GM19239 (cell line): ENCODE results near the gene EPHB1.

Source experiments
- DNase-seq: peaks from one replicate; pipeline ENCODE4 v3.0.0; 2011; ENCODE audit warnings: low spot score; ENCODE audit not compliant: insufficient read length
- FAIRE-seq: peaks from 2 replicates; lab custom pipeline; 2011; peaks lifted over from hg19 to GRCh38; lab: Jason Lieb, UNC

Gene EPHB1

DNA sequence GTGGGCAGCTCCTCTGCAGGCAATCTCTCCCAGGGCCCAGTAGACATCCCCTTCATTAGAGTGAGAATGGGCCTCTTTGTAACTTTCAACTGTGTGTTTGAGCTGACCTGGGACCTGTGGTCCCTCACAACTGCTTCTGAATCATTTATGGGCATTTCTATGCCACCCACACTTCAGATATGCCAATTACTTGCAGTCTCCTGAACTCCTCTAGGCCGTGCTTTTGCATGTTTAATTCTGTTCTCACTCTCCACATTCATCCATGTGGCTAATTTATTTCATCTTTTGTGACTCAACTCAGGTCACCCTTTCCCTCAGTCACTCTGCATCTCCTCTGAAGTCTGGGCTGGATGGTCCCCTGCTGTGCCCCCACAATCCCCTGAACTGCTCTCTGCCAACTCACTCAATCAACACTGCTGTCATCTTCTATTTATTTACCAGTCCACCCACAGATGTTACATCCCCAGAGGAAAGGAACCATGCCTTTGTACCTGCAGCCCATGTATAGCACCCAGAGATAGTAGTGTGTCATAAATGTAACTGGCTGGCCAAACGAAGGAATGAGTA, 364.7 kb downstream of the EPHB1 start:
- FAIRE-seq = no peak

DNA sequence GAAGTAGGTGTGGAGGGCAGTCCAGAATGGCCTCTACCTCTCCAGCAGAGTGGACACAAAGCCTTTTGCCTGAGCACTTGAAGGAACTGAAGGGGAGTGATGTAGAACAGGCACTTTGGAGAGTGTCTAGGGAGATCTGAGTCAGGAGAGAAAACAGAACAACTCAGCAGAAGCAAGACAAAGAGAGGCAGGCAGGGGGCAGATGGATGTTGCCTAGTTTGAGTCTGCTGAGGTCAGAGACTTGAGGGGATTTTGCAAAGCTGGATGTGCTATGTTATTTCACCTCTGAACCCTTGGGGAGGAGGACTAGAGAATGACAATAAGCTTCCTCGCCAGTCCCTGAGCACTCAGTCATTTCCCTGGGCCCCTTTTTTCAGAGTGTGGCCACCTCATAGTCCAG, 366.4 kb downstream of the EPHB1 start:
- DNase-seq (no peak), FAIRE-seq (no peak)

More for the DNA sequence above, 364.7 kb downstream of the EPHB1 start:
- DNase-seq = no peak

DNA sequence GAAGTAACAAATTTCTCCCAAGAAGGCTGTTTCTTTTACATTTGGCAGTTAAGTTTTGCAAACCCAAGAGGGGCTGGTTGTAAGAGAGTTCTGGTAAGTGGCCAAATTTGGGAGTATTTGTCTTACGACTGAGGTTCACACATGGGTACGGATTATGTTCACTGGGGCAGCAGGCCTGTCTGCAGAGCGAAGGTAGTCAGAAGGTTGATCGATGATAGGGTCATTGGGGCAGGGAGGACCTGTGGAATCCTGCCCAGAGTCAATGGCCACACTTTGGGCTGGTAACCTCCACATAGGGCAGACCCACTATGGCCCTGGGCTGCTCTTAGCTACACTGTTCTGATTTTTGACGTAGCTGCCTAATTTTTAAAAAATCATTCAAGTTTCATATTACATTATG, 368.6 kb downstream of the EPHB1 start:
- no peak for DNase-seq
- FAIRE-seq = no peak

DNA sequence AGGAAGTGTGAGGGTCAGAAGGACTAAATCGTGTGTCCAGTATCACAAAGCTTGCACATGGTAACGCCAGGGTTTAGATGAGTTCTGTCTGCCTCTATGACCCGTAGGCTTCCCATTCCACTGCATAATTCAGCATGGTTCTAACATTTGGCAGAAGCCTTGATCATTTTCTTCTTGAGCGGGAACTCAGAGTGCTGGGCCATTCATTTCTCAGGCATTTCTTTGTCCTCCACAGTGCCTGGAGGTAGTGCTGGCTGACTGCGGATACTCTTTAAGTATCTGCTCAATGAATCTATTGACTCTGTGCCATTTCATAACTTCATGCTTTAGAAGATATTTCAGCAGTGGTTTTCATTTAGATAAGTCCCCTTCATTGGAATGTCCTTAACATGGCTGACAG, 370.2 kb downstream of the EPHB1 start:
- FAIRE-seq = no peak

DNA sequence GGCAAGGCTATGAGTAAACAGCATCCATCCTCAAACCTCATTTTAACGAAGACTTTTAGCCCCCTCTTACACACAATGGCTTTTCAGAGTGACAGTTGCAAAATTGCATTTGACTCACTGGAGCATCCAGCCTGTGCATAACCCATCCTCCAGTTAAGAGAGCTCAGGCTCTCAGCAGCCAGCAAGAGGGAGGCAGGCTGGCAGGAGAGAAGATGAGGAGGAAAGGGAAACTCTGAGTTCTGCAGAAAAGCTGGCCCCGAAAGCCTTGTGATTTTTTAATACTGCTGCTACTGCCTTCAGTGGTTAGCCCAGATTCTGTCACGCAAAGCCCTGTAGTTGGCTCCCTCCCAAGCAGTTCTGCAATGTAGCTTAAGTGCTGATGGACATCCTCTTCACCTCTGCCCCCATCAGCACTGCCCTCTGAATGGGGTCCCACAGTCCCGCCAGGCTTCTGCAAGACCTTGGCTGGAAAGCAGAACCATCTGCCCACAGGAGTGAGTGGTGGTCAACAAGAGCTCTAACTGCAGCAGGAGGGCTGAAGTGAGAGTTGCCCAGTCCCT, 371.3 kb downstream of the EPHB1 start:
- DNase-seq = no peak
- no peak for FAIRE-seq

More for the DNA sequence above, 370.2 kb downstream of the EPHB1 start:
- DNase-seq = no peak

DNA sequence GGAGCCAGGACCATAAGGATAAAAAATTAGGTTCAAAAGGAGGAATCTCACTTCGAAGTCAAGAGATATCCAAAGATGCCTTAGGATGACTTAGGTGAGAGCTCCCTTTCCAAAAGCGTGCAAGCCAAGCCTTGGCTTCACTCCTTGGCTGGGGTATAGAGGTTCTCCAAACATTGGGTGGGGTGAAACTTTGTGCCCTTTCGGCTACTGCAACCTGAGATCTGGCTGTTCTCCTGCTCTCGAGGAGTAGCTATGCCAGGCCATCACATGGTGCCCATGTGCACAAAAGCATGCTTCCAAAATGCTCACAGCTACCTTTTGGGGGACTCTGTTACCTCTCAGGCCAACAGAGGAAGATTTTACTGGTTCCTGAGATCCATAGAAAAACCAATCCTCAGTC, 373.8 kb downstream of the EPHB1 start:
- DNase-seq = no peak
- no peak for FAIRE-seq

DNA sequence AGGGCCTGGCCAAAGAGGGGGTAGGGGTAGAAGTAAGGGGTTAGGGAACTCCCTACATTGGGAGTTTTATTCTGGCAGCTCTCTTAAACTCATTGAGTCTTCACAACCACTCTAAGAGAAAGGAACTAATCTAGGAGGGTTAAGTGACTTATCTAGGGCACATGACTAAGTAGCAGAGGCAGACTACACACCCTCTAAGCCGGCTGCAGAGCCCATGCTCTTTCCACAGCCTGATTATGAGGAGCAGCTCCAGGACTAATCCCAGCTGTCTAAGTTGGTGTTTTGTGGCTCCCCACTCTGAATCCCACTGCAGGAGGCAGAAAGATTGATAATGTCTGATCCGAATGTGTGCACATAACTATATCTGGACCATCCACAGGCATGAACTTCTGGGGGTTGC, 374.6 kb downstream of the EPHB1 start:
- DNase-seq = no peak
- FAIRE-seq = no peak

DNA sequence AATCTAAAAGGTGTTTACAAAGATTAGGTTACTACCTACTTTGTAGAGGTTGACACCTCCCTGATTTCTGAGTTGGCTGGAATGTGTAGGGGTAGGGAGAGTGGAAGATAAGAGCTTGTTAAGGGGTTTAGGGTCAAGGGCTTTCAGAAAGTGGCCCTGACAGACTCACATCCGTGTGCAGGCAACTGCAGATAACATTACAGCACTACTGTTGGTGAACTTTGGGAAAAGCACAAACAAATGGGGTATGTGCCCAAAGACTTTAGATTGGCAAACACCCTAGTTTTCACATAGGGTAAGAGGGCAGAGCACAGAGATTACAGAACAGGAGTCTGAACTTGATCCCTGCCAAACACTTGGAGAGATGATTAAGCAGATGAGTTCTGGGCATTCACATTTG, 375.7 kb downstream of the EPHB1 start:
- DNase-seq = no peak
- no peak for FAIRE-seq

DNA sequence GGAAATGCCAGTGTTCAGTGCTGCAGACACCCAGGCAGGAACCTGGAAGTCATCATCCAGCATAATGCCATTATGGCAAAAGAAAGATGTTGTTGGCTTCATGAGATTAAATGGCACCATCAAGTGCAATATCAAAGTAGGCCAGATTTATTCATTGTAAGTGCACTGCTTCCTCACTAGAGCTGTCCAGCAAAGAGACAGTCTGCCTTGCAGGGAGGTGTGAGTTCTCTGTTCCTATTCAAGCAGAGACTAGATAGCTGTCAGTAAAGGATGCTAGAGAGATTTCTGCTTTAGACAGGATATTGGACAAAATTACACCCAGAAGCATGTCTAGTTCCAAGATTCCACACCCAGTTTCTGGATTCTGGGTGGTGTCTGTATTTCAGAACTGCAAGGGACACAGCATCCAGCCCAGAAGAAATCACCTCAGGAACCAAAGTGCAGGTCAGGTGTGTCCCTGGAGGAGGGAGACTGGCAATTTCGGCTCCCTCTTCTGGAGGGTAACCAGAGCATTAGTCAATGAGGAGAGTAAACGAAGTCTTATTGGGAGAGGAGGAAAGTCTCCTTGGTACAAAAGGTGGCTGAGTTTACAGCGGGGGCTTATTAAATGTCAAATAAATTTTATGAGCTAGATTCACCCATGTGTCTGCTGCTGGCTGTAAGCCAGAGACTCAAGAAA, 377.3 kb downstream of the EPHB1 start:
- FAIRE-seq (no peak), DNase-seq (no peak)

DNA sequence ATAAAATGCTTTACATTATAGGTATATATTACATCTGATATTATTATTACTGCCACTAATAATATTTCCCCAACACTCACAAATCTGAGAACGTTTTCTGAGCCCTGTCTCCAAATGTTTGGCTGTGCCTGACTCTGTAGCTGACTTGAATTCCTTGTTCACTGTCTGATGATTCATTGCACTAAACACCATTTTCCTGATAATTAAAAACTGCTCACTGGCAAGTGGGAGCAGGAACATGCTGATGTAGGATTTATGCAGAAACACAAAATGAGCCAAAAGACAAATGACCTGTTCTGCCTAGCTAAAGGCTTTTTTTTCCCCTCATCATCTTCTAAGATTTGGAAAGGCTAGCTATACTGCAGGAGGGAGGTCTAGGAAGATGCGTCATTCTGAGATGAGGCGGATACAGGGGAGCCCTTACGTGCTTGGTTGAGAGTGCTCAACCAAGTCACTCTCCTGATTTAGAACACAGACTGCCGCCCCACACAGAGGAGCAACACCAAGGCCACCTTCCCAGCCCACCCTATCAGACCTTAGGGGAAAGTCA, 380.7 kb downstream of the EPHB1 start:
- DNase-seq = no peak
- FAIRE-seq = no peak

DNA sequence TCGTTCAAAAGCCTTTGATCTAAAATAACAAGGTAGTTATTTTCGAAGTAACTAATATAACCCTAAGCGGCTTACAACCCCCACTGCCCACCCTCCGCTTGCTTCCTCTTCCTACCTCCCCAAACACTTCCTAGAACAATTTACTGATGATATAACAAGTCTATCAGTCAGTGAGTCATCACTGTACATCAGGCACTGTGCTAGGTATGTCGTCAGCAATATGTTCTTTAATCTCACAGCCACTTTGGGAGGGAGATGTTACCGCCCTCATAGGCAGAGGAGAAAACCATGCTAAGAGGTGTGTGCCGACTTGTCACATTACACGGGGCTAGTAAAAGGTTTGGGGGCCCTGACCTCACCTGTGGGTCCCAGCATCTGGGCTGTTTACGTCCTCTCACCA, 381.8 kb downstream of the EPHB1 start:
- FAIRE-seq = no peak

DNA sequence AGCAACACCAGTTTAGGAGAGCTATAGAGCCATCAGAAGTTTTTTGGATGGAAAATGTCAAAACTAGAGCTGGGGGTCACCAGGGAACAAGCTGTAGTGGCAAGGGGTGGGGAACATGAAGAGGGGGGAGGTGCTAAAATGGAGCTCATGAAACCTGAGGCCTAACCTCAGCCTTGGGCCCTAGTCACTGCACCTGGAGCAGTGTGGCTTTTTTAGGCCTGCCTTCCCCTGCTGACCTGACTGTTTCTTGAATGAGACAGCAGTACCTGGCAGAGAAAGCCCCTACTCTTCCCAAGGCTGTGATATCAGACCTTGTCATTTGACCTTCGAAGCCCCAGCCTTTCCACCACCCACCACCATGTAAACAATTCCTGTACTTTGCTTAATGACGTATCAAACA, 383.5 kb downstream of the EPHB1 start:
- no peak for FAIRE-seq
- no peak for DNase-seq

More for the DNA sequence above, 381.8 kb downstream of the EPHB1 start:
- no peak for DNase-seq

DNA sequence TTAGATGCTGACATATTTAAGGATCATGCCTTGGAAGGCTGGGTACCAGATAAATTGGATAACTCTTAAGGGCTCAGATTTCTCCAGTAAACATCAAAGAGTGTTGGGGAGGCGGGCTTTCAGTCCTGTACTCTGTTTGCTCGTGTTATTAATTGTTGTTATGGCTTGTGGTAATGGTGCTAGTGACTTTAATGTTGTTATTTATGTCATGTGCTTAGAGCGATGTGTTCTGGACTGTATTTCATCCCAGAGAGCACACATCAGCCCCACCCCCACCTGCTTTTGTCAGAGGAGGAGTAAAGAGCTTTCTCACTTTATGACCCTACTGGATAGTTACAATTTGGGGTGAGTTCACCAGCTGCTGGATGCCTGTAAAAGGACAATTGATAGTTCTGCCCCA, 386.3 kb downstream of the EPHB1 start:
- FAIRE-seq (no peak), DNase-seq (no peak)

DNA sequence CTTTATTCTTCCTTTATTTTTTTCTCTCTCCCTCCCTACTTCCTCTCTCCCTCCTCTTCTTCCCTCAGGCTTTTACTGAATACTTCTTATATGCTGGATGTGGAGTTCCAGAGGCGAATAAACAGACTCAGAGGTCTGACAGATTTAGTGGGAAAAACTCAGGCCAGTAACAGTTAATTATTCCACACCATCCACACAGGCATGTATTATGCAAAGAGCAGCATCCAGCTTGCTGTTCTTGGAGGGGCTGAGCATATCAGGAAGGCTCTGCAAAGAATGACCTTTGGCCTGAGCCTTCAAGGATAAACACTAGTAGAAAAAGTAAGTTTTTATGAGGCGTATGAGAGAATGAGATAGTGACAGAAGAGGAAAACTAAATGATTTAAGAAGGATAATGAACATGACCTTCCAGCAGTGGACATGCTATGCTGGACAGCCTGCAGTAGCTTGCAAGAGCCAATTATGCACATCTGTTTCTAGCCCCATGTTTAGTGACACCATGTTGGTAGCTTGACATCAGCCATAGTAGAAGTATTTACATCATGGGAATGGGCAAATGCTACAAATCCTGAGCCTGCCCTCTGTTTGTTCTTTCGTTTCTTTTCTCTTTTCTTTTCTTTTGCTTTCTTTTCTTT, 387.4 kb downstream of the EPHB1 start:
- no peak for DNase-seq
- no peak for FAIRE-seq

DNA sequence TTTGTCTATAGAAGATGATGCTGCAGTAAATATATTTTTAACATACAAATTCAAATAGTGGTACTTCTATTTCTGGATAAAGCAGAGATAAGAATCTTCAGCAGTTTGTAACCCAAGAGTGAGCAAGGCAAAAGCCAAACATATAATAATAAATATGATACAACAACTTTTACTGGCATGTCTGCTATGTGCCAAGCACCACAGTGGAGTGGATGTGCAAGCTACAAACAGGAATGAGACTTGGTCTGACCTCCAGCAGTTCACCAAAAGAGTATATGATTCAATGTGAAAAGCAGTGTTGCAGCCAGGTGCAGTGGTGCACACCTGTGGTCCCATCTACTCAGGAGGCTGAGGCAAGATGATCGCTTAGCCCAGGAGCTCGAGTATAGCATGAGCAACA, 395.6 kb downstream of the EPHB1 start:
- FAIRE-seq (no peak), DNase-seq (no peak)

DNA sequence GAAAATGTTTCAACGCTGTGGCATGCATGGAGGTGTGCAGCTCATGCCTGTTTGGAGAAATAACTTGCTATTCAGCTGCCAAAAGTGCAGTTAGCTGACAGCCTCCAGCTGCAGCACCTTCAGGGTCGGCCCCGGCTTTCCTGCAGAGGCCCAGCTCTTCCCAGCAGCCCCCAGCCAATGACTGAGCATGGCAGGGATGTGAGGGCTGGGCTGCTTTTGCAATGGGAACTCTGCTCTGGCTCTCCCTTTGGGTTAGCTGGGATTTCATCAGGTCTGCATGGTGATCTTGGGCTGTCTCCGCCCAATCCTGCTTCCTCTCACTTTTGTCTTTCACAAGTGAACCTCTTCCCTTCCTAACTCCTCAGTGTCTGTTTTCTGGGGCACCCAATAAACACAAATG, 396.6 kb downstream of the EPHB1 start:
- no peak for FAIRE-seq
- no peak for DNase-seq

DNA sequence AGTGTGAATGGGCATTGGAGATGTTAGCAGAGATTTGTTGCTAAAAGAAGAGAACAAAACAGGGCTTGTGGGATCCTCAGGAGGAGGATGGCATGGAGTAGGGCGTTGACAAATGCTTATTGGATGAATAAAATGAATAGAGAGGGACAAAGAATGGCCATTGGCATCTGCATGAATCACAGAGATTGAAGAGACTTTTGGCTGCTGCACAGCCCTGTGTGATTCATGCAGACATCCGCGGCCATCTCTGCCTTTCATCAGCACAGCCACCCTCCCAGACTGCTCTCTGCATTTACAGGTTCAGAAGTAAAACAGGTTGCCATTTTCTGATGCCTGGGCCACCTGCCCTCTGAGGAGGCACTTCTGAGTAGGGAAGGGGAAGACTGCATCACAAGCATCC, 397.9 kb downstream of the EPHB1 start:
- no peak for FAIRE-seq
- DNase-seq = no peak

DNA sequence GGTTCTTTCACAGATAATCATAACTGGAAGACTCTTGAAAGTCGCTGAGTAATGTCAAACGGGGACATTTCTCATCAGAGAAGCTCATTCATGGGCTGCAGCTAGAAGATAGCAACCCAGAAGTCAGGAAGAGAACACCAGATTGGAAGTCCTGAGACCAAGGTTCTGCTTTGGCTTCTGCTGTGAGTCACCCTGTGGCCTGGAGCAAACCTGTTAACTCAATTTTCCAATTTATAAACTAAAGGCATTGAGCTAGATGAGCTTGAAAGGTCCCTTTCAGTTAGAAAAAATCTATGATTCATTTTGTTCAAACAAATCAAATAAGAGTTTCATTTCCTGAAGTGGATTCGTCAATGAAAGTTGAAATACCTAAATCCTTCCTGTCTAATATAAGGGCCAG, 402.2 kb downstream of the EPHB1 start:
- DNase-seq (no peak), FAIRE-seq (no peak)

DNA sequence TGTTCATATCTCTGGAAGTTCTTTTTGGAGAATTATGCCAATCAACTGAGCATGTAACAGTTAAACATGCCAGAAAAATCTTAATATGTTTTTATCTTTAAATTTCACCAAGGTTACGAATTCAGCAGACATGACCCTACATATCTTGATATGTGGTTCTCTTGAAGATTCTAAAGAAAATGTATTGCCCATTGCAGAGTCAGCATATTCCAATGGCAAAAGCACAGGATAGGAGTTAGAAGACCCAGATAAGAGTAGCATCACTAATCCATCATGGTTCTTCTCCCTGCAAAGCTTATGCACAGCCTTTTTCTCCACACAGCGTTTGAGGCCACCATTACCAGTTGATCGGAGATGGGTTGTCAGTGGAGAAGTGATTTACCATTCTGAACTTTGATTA, 402.8 kb downstream of the EPHB1 start:
- FAIRE-seq (no peak), DNase-seq (no peak)

DNA sequence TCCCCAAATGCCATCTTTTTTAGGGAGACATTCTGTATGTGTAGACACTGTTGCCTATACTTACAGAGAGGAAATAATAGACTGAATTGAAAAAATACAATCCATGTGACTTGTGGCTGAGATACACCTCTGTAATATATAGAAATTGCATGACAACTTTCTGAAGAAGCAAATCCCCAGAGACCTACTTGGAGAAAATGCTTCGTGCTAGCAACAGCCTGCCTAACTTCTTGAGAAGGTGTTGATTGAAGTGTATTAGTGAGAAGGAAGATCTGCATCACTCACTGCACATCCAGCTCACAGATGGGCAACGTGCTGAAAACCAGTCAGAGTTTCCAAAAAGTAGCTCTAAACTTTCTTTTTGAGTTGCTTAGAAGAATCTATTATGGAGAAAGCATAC, 404.1 kb downstream of the EPHB1 start:
- FAIRE-seq = no peak
- DNase-seq = no peak

DNA sequence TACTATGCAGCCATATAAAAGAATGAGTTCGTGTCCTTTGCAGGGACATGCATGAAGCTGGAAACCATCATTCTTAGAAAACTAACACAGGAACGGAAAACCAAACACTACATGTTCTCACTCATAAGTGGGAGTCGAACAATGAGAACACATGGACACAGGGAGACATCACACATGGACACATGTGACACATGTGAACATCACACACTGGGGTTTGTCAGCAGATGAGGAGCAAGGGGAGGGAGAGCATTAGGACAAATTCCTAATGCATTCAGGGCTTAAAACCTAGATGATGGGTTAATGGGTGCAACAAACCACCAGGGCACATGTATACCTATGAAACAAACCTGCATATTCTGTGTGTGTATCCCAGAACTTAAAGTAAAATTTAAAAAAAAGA, 408.0 kb downstream of the EPHB1 start:
- FAIRE-seq (no peak), DNase-seq (no peak)
